ENCODE results near the gene TYMP. TPM values are rescaled to one million over a fixed set of nuclear protein-coding genes. Genes with fewer than 3 reads are reported as not detected.

The TYMP gene
- total RNA-seq, 4 donors from 2014 or later = 18.5 to 55.1 (median 39.3) TPM

DNA sequence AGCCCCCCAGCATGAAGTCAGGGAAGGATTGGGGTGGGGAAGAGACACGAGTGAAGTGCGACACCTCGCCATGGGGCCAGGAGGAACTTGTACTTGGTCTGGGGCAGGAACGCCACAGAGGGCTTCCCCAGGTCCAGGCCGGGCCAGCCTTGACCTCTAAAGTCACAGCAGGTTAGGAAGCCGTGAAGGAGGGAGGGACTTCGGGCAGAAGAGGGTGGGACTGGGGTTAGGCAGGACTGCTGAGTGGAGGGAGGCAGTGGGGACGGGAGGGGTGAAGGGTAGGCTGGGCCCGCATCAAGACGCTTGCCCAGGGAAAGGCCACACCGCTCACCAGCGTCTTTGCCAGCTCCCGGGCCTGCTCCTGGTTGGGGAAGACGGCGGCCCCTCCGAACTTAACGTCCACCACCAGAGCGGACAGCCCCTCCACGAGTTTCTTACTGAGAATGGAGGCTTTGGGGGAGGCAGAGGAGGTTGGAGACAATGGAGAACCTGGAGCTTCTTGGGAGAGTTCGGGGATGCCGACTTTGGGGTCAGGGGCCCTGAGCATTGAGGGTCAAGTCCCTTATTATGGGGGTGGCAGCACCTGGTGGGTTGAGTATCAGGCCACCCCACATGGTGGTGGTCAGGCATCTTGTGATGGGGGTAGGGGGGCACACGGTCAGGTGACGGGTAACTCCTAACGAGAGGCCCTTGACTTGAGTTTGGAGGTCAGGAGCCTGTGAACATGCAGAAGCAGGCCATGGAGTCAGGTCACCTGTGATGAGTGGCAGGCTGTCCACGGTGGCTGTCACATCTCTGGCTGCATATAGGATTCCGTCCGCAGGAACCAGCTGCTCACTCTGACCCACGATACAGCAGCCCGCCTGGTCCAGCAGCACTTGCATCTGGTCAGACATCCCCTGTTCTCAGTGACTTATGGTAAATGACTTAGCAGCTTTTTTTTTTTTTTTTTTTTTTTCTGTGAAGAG, 2.7 kb downstream of the TYMP start:
- peaks cover 0 to 80% (median 35%) of the 10 kb centered on the region in 3 donors for H3K4me1 ChIP-seq
- H3K27me3 ChIP-seq = peaks cover 31% of the 10 kb centered on the region
- ATAC-seq = no peak
- peak overlapping the region; percentile 47 to 63 for H3K4me3 ChIP-seq
- 13 to 67% methylated on average over 6 to 10 of the region's 29 CpGs for WGBS, 2 donors (ENCODE audit: low coverage in 1 of 2)
- TF ChIP-seq, protein P1, sequence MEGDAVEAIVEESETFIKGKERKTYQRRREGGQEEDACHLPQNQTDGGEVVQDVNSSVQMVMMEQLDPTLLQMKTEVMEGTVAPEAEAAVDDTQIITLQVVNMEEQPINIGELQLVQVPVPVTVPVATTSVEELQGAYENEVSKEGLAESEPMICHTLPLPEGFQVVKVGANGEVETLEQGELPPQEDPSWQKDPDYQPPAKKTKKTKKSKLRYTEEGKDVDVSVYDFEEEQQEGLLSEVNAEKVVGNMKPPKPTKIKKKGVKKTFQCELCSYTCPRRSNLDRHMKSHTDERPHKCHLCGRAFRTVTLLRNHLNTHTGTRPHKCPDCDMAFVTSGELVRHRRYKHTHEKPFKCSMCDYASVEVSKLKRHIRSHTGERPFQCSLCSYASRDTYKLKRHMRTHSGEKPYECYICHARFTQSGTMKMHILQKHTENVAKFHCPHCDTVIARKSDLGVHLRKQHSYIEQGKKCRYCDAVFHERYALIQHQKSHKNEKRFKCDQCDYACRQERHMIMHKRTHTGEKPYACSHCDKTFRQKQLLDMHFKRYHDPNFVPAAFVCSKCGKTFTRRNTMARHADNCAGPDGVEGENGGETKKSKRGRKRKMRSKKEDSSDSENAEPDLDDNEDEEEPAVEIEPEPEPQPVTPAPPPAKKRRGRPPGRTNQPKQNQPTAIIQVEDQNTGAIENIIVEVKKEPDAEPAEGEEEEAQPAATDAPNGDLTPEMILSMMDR (IDR thresholded peaks at IDR 0.05) = no peak
- TF ChIP-seq POLR2AphosphoS5 (IDR thresholded peaks at IDR 0.05) (no peak), EP300 (IDR thresholded peaks at IDR 0.05) (no peak), POLR2A (IDR thresholded peaks at IDR 0.05) (no peak)
- peak overlapping the region; percentile 51 to 93 (median 89) for H3K27ac ChIP-seq
- H3K9me3 ChIP-seq = no peaks in the 10 kb centered on the region
- H3K36me3 ChIP-seq = peaks cover 0 to 22% of the 10 kb centered on the region in 2 donors

DNA sequence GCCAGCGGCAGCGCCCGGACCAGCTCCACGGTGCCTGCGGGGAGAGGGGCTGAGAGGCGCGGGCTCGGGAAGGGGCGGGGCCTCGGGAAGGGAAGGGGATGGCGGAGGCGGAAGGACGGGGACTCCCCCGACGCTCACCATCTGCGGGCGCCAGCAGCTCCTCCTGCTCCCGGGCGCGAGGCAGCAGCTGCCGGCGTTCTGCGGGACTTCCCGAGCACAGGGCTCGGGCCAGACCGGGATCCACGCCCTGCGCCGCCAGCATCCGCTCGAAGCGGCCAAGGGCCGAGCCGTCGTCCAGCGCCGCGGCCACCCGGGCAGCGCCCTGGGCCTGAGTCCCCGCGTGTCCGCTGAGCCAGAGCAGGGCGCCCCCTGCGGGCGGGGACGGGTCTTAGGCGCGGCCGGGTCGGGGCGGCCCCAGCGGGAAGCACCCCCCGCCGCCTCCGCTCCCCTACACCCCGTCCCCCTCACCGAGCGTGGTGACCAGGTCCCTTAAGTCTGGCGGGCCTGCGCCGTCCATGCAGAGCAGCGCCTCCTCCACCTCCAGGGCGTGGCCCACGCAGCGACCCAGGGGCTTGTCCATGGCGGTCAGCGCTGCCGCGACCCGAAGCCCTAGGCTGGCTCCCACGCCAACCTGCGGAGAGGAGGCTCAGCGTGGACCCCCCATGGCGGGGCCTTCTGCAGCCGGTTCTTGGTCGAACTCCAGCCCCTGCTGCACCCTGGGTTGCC, 3.5 kb downstream of the TYMP start:
- Histone ChIP-seq H3K4me1 (peaks cover 0 to 71% (median 26%) of the 10 kb centered on the region in 3 donors), H3K9me3 (no peaks in the 10 kb centered on the region), H3K36me3 (peaks cover 0 to 30% of the 10 kb centered on the region in 2 donors), H3K4me3 (peak overlapping the region; percentile 47 to 63), H3K27ac (peak overlapping the region; percentile 51 to 93 (median 89)), H3K27me3 (peaks cover 23% of the 10 kb centered on the region)
- no CpG with 5 or more reads among the region's 77 CpGs for WGBS, 2 donors (ENCODE audit: low coverage in 1 of 2)
- ATAC-seq = peak; percentile 50
- TF ChIP-seq, protein P1 (IDR thresholded peaks at IDR 0.05) = peak in 3 of 4 experiments; percentile 62 to 80 (median 63)
- TF ChIP-seq POLR2A (IDR thresholded peaks at IDR 0.05) (peak; percentile 25 to 48), POLR2AphosphoS5 (IDR thresholded peaks at IDR 0.05) (no peak)

DNA sequence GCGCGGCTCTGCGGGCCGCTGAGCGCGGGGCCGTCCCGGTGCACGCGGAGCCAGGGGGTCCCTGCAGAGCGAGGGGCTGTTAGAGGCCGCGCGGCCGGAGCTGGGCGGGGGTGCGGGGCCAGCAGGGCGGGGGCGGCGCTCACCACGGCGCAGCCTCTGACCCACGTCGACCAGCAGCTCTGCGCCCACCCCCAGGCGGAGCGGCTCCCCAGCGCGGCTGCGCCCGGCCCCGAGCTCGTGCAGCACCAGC, 4.0 kb downstream of the TYMP start:
- H3K4me1 ChIP-seq = peaks cover 0 to 66% (median 26%) of the 10 kb centered on the region in 3 donors
- H3K27me3 ChIP-seq = peaks cover 18% of the 10 kb centered on the region
- peak overlapping the region; percentile 47 to 63 for H3K4me3 ChIP-seq
- H3K36me3 ChIP-seq = peaks cover 0 to 35% of the 10 kb centered on the region in 2 donors
- H3K9me3 ChIP-seq = no peaks in the 10 kb centered on the region
- peak overlapping the region; percentile 51 to 93 (median 89) for H3K27ac ChIP-seq
- WGBS, 2 donors (ENCODE audit: low coverage in 1 of 2) = no CpG with 5 or more reads among the region's 33 CpGs
- no peak for ATAC-seq
- TF ChIP-seq POLR2A (IDR thresholded peaks at IDR 0.05) (no peak), EP300 (IDR thresholded peaks at IDR 0.05) (no peak), POLR2AphosphoS5 (IDR thresholded peaks at IDR 0.05) (no peak)
- TF ChIP-seq, protein P1 (IDR thresholded peaks at IDR 0.05) = no peak

DNA sequence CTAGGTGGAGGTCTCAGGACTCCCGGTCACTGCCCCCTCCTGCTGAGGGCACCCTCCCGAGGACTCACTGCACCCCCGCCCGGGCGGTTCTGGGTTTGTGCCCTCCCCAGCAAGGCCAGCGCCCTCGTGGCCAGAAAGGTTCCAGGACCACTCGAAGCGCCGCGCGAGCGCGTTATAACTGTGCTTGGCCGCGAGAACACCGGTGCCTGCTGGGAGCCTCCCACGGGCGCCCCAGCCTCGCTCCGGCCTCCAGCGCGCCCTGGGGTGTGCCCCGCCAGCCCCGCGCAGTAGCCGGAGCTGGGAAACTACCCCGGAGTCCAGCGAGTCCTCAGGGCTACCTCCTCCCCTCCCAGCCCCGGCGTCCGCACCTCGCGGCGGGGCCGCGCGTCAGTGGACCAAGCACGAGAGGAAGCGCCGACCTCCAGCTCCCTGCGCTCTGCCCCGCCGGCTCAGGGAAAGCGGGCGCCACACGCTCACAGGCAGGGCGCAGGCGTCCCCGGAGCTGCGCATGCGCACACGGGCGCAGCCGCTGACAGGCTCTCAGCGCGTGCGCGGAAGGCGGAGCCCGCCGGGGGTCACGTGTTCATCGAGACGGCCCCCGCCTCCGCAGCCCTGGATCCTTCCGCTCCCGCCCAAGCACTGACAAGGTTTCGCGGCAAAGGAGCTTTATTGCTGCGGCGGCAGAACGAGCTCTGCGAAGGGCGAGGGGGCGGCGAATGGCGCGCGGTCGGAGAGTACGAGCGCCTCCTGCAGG, 4.5 kb downstream of the TYMP start, which contains the start of gene SCO2:
Gene SCO2 (minus strand): TSS at position 495 of the 754 bp plus-strand sequence. CDS start 1,187 bp downstream, outside the sequence.
- Histone ChIP-seq H3K4me1 (peaks cover 0 to 61% (median 22%) of the 10 kb centered on the region in 3 donors), H3K27ac (peak within 1 kb of the TSS; percentile 51 to 93 (median 89)), H3K27me3 (peaks cover 13% of the 10 kb centered on the region), H3K36me3 (peaks cover 0 to 40% of the 10 kb centered on the region in 2 donors), H3K4me3 (peak within 1 kb of the TSS; percentile 47 to 63), H3K9me3 (no peaks in the 10 kb centered on the region)
- peak; percentile 67 to 74 for TF ChIP-seq POLR2A (IDR thresholded peaks at IDR 0.05)
- peak; percentile 81 for TF ChIP-seq POLR2AphosphoS5 (IDR thresholded peaks at IDR 0.05)
- TF ChIP-seq, protein P1 (IDR thresholded peaks at IDR 0.05) = peak in 3 of 4 experiments; percentile 60 to 63 (median 61)
- TF ChIP-seq EP300 (IDR thresholded peaks at IDR 0.05) = no peak
- no CpG with 5 or more reads among the region's 84 CpGs for WGBS, 2 donors (ENCODE audit: low coverage in 1 of 2)
- peak; percentile 79 for ATAC-seq
